GM19035 (cell line): ENCODE results near the gene ASAP3.

Experiments used
- ATAC-seq: cut with Tn5 transposase; IDR thresholded peaks from one replicate; pipeline ENCODE4 v1.9.1; 2021; ENCODE audit not compliant: unreplicated experiment

The ASAP3 gene

DNA sequence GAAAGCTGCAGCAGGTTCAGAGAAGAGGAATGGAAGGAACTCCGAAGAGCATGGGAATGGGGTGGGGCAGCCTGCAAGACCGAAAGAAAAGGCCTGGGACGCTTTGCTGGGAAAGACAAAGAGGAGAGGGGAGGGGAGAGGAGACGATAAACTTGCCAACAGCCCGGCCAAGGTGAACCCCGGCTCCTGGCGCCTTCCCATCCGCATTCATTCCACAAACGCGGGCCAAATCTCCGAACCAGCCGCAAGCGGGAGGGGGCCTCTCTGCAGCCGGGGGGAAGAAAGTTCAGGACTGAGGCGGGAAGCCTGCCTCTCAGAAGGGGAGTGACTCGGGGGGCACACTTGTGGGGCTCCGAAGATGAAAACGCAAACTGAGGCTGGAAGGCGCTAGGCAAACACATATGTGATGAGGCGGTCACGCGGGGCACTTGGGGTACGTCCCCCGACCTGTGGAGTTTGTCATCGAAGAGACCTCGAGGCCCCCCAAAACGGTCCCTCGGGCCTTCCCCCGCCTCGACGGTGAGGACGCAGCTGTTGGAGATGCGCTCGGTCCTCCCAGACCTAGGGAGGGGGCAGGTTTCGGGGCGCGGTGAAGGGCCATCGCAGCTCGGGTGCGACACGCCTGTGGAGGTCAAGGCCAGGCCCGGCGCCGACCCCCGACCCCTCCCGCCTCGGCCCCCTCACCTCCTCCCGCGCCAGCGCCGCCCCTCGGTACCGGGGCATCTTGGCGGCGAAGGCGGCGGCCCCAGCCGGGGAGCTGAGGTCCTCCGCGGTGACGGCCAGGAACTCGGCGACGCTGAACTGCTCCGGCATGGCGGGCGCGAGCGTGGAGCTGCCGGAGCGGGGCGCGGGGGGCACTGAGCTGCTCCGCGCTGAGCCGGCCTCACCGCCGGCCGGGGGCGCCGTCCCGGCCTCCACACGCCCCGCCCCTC is at the start of gene ASAP3:
TSS of gene ASAP3 (minus strand) at position 859 of the 932 bp plus-strand sequence. CDS start at position 813, 46 bp downstream.
- peak; percentile 16 for ATAC-seq

DNA sequence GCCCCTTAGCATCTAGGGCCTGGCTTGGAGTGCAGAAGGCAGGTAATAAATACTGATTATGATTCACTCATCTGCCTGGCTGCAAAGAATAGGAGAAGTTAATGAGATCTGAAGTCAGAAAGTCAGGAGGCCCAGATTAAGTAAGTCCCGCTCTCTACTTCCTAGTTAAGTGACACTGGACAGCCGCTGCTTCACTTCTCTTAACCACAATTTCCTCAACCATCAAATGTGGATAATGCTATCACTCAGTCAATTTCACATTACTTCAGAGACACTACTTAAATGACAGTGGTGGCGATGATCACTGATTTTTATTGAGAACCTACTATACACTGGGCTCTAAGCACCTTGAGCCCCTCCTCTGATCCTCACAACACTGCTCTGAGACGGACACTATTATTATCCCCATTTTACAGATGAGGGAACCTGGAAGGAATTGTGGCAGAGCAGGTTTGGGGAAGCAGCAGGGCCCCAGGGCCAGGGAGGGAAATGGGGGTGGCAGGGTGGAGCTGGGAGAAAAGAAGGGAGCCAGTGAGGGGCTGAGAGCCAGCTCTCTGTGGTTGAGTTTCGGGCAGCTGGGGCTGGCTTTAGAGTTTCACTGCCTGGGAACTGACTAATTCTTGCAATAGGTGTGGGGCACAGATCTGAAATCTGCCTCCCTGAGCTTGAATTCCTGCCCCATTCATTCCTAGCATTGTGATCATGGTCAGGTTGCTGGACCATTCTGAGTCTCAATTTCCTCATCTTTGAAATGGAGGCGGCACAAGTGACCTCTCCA is 49.5 kb upstream of the ASAP3 start:
- no peak for ATAC-seq

DNA sequence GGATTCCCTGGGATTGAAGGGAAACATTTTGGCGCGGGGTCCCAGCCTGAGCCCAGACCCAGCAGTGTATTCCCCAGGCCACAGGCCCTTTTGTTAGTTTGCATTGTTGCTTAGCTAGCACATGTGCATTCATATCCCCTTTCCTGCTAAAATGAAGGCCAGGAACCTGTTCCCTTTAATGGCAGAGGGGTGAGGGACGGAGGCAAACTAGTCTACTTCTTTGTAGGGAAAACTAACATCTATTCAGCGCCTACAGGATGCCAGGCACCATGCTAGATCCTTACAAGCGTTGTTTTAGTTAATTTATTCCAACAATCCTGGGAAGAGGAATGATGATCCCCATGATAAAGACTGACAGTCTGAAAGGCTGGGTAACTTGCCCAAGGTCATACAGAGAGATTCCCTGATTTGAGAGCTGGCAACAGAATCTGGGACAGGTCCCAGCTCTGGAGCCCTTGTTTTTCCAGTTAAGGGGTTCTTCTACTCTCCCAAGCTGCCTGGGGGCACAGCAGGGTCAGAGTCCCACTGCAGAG is 47.6 kb upstream of the ASAP3 start:
- ATAC-seq, result no peak

DNA sequence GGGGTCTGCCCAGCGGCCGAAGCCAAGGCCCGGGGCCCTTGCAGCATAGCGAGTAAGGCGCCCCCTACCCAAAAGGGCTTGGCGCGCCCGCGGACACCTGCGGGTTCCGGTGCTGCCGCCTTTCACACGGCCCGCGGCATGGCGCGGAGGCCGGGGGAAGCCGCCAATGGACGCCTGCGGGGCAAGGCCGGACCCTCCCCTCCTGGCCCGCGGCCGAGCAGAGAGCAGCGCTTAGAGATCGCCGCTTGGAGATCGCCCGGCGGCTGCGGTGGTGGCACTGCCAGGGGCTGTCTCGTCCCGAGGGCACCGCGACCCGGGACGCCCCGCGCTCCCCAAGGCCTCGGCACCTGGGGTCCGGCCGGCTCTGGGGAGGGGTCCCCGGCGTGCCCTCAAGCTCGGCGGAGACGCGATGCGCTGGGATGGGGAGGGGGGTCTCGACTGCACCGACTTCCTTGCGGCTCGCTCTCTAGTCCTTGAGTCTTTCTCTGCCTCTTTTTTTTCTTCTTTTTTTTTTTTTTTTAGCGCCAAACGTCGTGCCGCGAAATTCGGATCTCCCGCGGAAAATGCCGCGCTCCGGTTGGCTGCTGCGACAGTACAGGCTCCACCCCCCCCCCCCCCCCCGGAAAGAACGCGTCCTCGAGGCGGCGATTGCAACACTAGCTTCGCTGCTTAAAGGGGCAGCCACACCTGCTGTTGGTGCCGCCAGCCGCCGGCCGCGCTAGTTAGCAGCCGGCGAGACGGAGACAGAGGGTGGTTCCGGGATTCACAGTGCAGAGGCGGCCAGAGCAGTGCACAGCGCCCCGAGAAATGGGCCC is 47.0 kb upstream of the ASAP3 start, which contains the start of gene E2F2:
TSS of gene E2F2 (minus strand) at position 487 of the 815 bp plus-strand sequence. CDS start at position 47, 440 bp downstream.
- ATAC-seq, result peak; percentile 55

DNA sequence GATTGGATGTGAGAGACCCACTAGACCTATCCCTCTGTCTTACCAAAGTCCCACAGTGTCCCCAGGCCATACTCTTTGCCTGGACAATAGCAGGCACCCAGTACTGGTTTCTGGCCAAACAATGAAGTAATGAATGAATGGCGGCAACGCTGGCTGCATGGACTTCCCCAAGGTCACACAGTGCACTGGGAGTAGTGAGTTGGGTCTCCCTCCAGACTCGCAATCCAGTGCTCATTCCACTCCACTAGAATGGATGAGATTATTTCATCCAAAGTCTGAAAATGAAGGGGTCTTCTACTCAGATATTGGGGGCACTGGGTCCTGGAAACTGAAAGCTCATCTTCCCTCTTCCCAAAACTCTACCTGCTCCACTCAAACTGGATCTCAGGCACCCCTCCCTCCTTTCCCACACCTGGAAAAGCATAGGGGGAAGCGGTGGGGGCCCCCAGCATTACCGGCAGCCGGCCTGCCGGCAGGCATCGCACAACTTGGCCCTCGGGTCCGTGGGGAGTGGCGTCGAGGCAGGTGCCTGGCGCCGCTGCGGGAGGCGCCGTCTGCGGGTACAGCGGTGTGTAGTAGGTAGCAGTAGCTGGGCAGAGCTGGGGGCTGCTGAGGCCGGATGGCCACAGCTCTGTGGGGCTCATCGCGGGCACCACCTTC is 46.2 kb upstream of the ASAP3 start:
- peak; percentile 14 for ATAC-seq

DNA sequence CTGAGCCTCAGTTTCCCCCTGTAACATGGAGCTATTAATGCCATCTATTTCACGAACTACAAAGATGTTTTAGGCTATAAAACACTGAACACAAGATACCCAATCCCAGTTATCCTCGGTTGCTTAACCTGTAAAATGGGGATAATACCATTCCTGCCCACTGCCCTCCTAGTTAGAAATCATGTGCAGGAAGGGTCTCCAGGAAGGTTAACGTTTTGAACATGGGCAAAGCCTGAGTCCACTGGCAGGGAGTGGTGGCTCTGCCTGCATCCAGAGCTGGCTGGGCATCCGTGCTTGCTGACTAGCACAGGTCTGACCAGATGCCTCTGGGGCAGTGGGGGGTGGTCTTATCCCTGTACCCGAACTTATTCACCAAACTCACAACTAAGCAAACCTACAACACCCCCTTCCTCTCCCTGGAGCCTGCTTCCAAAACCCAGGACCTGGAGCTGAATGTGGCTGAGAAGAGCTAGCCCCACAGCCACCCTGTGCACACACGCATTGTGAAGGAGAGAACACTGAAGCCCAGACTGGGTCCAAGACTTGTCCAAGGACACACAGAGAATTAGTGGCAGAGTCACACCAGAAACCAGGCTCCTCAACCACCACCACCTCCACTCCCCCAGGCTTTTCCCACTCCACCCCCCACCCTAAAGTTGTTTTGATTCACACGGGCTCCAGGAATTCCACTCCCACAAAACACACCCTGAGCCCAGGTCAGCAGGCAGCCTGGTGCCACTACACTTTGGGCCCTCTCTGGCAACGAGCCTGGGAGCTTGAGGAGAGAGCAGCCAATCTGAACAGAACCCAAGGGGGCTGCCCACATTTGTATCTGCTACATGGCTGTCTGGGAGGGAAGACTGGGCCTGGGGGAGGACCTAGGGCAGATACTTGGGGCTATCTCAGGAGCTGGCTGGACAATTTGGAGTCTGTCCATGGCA is 45.4 kb upstream of the ASAP3 start:
- ATAC-seq, result no peak

DNA sequence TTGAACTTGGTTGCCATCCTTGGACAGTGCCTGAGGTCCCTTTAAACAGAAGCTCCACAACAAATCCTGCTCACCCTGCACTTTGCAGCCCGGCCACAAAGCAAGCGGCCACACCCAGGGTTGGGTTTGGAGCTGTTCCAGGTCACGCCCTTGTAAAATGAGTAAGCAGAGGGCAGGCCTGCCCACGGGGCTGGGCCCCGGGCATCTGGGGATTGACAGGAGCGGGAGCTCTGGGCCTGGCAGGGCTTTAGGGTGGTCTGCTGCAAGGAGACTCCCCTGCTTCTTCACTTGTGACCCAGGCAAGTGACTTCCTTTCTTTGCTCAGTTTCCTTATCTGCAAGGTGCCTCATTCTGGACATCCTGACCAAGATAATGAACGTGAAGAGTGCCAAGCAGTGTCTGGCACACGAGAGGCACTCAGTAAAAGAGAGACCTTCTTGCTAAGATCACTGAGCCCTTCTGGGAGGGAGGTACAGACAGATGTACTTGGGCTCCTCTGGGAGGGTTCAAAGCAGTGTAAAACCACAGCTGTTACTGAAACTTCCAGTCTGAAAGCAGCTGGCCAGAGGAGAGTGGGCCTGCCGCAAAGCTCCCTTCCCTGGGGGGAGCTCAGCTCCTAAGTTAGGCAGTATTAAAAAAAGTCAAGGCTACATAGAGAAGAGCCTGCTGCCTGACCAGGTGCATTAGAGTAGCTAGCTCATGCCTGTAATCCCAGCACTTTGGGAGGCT is 44.4 kb upstream of the ASAP3 start:
- ATAC-seq, result no peak

DNA sequence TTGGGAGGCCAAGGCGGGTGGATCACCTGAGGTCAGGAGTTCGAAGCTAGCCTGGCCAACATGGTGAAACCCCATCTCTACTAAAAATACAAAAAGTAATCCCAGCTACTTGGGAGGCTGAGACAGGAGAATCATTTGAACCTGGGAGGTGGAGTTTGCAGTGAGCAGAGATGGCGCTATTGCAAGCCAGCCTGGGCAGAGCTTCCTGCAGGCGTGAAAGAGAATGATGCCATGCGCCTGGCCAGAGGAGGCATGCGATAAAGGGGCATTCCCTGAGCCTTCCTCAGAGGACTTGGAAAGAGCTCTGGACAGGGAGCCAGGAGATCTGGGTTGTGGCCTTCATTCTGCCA is 43.9 kb upstream of the ASAP3 start:
- no peak for ATAC-seq

DNA sequence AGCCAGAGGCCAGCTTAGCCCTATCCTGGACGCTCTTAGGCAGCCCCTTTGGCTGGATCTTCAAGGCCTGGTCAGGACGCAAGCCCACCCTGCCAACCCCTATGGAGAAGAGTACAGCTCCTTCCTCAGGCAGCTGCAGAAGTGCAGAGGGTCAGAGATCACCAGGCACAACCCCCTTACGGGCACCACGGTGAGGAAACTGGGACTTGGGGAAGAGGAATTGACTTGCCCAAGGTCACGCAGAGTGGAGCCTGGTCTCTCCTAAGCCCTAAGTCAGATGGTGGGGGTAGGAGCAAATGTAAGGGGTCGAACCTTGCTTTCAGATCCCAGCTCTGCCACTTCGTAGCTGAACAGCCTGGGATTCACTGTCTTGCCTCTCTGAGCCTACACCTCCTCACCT is 43.4 kb upstream of the ASAP3 start:
- ATAC-seq, result no peak

DNA sequence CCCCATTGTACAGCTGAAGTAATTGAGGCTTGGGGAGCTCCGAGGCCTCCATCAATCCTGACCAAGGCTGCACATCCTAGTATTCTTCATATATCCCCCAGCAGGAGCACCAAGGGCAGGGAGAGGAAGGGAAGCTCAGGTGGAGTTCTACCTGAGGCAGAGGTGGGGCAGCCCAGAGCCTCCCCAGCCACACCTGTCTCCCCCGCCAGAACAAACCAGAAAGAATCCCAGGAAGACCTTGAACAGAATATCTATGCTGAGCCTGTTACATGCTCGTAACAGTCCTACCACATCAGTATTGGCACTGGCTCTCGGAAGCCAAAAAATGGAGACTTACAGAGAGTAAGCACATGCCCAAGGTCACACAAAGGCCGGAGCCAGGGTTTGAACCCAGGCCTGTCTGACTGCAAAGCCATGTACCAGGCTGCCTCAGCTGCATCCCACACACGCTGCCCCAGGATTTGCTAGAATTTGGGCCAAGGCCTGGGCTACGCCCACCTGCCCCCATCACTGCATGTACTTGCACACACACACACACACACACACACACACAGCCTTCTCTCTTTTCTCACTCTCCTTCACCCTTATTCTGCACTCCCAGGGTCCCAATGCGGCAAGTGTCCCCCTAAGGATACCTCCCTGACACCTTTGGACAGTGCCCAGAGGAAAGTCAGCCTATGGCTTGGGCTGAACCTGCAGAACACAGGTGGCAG is 42.5 kb upstream of the ASAP3 start:
- ATAC-seq, result no peak

DNA sequence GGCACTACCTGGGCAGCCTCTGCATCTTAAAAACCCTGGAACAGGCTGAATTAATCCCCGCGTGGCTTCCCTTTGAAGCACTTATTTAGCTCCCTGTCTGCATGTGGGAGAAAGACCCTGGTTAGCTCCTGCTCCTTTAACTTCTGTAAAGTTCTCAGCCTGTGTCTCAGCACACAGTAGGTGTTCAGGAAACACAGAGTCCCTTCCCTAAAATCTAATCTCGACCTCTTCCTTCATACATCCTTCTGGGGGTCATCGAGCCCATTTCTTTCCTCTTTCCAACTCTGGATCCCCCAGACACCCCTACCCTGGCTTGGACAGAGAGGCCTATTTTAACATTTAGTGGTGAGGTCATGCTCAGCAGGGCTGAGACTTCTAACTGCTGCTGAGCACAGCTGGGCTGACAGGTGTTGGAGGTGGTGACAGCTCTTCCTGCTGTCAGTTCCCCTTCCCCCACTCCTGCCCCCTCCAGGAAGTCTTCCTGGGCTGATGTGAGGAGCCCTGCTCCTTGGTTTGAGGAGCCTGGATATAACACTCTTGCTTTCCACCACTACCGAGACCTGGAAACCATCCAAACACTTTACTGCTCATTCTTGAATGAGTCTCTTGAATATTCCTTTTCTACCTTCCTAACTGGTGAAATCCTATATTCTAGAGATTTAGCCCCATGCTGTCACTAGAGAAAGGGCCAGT is 41.7 kb upstream of the ASAP3 start:
- ATAC-seq, result no peak

DNA sequence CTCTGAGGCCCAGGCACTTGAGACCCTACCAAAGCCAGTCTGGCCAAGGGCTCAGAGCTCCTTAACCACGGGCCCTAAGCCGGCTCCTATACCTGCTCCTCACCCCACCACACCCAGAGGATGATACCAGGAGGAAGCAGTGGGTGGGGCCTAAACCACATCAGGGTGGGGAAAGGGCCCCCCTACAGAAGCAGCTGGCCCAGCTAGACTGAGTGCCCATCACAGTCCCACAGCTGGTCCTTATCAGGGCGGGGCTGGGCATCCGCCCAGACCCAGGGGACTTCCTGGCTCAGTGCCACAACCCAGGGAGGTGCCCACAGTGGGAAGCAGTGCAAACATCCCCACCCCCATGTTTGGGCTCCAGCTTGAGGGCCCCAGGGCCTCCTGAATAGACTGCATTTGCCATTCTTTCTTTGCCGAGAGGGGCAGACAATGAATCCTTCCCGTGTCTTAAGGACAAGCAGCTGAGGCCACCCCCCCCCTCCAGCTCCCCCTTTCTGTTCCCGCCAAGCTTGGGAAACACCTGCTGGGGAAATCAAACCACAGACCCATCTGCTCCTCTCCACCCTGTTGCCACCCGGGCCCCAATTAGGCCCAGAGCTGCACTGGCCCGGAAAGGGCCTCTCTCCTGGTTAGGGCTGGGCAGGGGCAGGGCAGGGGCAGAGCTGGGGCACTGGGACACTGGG is 40.9 kb upstream of the ASAP3 start:
- ATAC-seq, result no peak

DNA sequence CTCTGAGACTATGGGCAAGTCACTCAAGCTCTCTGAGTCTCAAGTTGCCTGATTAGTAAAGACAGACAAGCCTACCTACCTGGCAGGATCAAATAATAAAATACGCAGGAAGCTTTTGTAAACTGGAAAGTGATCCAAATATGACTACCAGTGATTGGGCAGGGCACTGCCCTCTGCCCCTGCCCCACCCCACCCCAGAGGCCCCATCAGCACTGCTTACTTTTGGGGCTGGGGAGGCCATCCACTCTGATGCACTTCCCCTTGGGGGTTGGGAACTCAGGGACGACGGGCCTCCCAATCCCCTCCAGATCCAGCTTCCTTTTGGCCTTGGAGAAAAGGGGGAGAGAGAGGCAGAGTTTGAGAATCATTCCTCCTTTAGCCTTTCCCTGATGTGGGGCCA is 40.2 kb upstream of the ASAP3 start:
- ATAC-seq, result no peak

DNA sequence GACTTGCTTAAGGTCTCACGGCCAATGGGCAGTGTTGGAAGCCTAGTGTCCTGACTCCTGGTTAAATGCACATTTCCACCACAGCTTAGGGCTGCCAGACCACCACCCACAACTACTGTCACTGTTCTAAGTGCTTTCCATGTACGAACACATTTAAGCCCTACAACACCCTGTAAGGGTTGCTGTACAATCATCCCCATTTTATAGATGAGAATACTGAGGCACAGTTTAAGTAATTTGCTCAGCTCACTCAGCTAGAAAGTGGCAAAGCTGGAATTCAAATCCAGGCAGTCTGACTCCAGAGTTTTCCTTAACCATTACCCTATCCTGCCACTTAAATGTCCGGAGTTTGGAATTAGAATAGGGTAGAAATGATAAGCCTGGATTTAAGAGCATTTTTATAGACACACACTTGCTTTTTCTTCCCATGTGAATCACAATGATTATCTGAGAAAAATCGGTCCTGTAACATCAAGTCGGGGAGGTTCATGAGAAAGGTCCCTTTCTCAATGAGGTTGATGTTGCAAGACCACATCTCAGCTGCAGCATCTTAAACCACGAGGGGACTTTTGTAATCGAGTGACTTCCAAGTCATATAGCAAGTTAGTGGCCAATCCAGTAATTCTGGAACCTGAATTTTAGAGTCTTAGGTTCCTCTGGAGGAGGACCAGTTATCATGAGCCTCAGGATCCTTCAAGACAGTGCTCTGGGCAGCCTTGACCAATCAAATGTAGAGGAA is 38.4 kb upstream of the ASAP3 start:
- no peak for ATAC-seq

DNA sequence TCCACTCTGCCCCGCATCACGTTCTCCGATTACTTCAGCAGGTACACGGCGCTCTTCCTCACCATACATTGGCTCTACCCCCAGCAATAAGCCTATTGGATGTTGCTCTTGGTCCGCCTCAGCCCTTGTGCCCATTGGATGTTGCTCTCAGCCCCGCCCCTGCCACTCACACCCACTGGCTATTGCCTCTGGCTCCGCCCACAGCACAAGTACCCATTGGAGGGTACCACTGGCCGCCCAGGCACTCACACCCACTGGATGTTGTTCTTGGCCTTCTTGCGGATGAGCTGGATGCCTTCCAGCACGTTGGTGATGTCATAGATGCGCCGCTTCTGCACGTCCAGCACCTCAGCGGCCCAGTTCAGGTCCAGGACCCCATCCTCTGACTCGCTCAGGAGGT is 37.6 kb upstream of the ASAP3 start:
- no peak for ATAC-seq

DNA sequence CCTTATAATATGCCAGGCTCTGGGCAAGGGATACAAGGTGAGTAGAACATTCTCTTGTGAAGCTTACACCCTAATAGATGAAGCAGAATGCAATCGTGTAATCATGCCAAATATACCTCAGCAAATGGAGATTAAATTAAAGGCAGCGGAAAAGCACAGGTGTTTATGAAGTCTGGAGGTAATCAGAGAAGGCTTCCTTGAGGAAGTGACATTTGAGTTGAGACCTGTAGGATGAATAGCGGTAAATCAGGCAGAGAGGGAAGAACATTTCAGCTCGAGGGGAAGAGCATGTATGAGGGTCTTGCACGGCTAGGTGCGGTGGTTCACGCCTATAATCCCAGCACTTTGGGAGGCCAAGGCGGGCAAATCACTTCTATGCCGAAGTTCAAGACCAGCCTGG is 33.6 kb upstream of the ASAP3 start:
- no peak for ATAC-seq
